Pulmonary artery endothelial cell (primary cell): Measurements from ENCODE around the gene PTPN12. TPM values are rescaled to one million over a fixed set of nuclear protein-coding genes. Genes with fewer than 3 reads are reported as not detected.
A peak's percentile ranks its signal among the peaks of the same experiment; 100 is the strongest.
"Not testable (repeated sequence)": the region's sequence is repeated elsewhere in the genome, so short reads cannot be mapped to it uniquely, and the experiment has no call there.

ENCODE experiments used
- DNase-seq: peaks from one replicate; pipeline ENCODE4 v3.0.0-alpha.2; 2011; ENCODE audit warnings: low read depth, low spot score
- total RNA-seq: library from RNA; depleted of rRNA; stranded (reverse); fragments of >200 nt; gene quantifications from 2 replicates; pipeline ENCODE4 v1.2.3, GENCODE V29; 2014

Gene PTPN12
- total RNA-seq, 1 donor from 2014 or later, result 48.2 TPM

DNA sequence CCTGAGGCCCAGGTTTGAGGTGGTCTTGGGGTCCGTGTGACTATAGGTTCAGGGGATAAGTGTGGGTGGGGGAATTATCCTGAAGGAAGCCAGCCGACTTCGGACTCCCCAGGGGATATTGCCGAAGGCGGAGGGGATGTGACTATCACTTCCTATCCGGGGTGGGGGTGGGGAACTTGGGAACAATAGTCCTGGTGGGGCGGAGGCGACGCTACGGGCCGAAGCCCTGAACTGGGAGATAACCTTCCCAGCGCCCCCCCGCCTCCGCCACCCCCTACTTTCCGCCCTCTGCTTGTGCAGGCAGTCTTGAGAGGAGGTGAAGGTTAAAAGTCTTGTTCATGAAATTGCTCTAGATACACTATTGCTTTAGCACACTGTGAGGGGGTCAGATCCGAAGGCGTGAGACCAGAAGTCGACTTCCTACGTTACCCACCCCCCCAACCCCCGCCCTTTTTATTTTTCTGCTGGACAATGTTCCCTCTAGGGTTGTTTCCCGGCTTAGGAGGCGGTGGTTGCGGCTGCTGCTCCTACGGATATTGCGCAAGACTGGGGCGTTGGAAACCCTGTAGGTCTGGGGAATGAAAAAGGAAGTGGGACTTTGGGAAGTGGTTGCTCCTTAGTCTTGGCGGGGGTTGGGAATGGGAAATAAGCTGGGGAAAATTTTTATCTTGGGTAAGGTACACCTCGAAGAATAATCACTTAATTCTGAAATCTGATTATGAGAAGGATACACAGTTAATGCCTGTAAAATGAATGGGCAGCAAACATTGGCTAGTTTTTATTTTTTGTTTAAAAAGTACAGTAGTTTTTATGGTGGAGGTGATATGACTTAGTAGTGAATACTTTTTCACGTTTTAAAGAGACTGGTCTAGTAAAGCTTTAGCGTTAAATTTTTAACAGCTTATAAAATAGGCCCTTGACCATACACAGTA, 1.5 kb downstream of the PTPN12 start:
- DNase-seq, result peak; percentile 91

DNA sequence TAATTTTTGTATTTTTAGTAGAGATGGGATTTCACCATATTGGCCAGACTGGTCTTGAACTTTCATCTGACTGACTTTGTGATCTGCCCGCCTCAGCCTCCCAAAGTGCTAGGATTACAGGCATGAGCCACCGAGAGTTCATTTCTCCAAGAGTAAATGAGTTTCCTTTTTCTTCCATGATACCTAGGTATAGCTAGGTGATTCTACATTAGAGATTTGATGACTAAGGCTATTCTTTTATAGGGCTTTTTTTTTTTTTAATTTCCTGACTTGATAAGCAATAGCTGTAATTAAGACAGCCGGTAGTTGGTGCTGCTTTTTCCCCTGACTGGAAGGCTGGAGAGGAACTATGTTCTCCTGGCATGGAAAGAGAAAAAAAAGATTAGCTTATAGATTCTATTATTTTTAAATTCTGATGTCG, 3.3 kb downstream of the PTPN12 start:
- no peak for DNase-seq

DNA sequence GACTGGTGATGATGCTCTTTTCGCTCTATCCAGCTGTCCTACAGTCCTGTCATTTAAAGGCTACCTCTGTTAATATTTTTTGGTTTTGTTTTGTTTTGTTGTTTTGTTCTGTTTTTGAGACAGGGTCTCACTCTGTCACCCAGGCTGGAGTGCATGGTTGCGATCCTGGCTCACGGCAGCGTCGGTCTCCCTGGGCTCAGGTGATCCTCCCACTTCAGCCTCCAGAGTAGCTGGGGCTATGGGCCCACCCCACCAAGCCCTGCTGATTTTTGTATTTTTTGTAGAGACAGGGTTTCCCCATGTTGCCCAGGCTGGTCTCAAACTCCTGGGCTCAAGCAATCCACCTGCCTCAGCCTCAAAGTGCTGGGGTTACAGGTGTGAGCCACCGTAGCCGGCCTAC, 3.9 kb downstream of the PTPN12 start:
- not testable (repeated sequence) for DNase-seq

DNA sequence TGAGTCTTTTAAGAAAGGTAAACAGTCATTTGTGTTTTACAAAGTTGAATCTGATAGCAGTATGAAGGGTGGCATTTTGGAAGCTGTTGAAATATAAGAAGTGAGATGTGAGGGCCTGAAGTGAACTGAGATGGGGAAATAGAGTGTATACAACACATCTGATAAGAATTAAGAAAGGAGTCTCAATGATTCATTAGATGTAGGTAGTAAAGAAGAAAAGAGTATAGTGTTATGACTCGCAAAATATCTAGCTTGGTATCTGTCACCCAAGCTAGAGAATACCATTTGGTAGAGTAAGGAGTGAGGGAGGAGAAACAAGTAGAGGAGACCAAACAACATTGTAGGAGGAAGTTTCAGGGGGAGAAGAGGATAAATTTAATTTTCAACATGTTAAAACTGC, 5.3 kb downstream of the PTPN12 start:
- DNase-seq, result no peak

DNA sequence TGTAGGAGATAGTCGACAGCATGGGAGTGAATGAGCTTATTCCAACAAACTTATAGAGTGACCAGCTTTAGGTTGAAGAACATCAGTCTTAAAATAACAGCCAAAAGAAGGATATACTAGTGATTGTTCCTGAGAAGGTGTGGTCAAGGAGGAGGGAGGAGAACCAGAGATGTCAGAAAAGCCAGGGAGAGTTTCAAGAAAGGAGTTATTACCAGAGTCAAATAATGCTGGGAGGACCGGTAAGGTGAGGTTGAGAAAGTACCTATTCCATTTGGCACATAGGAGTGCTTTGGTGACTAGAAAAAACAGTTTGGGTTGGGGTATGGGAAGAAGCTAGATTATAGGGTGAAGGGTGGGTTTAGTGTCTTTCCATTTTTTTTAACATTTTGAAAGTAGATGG, 5.8 kb downstream of the PTPN12 start:
- no peak for DNase-seq

DNA sequence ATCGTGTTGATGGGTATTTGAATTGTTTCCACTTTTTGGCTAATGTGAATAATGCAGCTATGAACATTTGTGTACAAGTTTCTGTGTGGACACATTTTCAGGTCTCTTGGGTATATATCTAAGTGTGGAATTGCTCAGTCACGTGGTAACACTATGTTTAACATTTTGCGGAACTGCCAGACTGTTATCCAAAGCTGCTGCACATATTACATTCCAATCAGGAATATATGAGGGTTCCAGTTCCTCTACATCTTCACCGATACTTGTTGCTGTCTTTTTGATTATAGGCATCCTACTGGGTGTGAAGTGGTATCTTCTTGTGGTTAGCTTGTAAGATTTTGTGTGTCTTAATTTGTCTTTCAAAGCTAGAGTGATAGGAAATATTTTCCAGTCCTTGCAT, 6.8 kb downstream of the PTPN12 start:
- no peak for DNase-seq

DNA sequence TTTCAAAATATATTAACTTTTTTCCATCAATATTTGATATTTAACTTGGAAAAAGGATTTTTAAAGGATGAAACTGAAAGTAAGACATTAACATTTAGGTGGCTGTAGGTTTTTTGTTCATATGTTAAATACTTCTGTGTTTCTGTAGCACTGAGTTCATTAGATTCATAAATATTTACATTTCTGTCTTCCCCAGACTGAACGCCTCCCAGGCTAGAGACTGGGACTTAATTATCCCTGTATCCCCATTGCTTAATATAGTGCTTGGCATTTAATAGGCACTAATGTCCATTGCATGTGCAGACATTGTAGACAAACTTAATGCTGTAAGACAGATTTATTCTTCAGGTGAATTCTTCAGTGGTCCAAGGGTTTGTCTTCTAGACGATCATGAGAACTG, 7.4 kb downstream of the PTPN12 start:
- DNase-seq, result no peak

DNA sequence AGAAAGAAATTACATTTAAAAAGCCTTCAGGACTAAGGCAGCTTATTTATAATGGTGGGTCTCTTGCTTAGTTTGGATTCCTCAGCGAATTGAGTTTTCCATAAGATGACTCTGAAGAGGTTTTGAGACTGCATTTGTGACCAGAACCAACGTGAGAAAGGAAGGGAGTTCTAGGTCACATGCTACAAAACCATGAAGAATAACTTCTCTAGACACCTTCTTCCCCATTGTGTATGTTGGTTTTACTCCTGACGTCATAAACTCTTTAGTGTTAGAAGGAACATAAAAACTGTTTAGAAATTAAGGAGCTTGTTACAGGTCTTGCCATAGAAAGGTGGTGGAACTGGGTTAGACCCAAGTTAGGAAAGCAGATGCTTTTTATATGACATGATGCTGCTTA, 11.1 kb downstream of the PTPN12 start:
- no peak for DNase-seq

DNA sequence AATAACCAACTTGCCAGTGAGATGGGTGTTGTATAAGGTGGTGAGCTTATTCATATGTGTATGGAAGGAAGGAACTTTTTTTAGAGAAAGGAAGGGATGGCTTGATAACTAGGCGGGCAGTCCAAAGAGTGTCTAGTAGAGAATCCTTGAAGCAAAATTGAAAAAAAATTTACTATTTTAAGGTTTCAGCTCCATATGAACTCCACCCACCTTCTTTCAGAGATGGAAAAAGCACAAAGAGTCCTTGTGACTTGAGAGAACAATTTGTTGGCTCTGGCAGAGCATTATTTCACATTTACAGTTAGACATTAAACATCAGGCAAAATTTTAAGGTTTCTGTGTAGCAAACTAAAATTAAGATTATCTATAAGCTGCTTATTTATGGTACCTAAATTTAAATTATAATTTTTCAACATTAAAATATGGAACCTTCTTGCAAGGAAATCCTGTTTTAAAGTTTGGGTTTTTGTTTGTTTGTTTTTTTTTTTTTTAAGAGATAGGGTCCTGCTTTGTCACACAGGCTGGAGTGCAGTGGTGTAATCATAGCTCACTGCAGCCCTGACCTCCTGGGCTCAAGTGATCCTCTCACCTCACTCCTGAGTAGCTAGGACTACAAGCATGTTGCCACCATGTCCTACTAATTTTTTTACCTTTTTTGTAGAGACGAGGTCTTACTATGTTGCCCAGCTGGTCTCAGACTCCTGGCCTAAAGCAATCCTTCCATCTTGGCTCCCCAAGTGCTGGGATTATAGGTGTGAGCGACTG, 12.2 kb downstream of the PTPN12 start:
- DNase-seq, result no peak

DNA sequence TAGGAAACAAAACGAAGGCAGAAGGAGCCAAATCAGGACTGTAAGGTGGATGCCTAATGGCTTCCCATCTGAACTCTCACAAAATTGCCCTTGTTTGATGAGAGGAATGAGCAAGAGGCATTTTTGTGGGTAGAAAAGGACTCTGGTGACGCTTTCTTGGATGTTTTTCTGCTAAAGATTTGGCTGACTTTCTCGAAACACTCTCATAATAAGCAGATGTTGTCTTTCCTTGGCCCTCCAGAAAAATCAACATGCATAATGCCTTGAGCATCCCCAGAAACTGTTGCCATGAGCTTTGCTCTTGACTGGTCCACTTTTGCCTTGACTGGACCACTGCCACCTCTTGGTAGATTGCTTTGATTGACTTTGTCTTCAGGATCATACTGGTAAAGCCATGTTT, 13.5 kb downstream of the PTPN12 start:
- DNase-seq, result no peak

DNA sequence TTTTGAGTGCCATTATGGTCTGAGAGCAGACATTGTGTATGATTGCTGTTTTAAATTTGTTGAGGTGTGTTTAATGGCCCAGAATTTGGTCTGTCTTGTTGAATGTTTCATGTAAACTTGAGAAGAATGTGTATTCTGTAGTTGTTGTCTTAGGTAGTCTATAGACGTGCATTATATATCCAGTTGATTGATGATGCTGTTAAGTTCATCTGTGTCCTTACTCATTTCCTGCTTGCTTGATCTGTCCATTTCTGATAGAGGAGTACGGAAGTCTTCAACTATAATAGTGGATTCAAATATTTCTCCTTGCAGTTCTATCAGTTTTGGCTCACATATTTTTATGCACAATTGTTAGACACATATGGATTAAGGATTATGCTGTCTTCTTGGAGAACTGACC, 16.0 kb downstream of the PTPN12 start:
- no peak for DNase-seq

DNA sequence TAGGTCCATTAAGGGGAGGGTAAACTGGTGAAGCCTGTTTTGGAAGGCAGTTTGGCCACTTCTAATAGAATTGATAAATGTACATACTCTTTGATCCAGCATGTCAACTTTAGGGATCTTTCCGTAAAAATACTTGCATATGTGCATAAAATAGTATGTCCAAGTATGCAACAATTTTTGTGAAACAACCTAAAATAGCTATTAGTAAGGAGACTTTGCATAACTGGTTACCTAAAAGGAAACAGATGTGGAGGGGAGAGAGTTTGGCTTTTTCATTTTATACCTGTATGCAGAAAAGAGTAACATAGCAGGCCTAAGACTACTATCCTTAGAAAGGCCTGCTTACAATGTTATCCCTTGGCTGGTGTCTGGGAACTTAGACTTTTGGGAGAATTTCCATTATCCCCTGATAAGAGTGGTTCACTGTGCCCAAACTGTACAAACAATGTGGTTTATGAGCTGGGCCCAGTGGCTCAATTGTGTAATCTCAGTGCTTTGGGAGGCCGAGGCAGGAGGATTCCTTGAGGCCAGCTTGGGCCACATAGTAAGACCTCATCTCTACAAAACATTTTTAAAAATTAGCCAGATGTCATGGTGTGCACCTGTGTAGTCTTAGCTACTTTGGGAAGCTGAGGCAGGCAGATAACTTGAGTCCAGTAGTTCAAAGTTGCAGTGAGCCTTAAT, 21.3 kb downstream of the PTPN12 start:
- DNase-seq, result no peak

DNA sequence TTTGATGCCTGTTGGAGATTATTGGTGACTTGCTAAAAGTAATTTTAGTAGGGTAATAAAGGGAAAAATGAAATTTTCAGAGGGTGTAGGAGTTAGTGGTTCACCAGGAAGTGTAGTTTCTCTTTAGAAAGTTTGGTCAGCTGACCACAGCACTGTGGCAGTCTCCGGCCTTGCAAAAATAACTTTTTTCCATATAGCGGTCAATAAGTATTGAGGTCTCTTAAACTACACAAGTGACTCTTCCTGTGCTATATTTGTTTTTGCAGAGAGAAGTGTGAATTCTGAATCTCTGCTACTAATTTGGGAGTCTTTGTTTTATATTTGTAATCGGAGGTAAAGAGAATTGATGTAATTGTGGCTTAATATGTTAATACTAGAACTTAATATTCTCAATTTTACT, 24.3 kb downstream of the PTPN12 start:
- no peak for DNase-seq

DNA sequence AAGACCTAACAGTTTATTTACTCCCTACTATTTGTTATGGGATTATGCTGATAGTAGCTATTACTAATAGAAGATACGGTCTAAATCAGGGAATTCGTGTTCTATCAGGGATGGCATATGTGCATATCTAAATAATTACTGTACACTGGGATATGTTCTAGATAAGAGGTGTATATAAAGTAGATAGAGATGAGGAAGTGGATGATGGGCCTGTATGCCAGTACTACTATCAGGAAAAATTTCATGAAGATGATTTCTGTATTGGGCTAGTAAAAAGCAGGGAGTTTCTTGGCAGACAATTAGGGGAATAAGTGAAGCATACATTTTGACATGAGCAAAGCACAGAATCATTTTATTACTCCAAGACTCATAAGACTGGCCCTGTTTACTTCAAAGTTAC, 26.2 kb downstream of the PTPN12 start:
- no peak for DNase-seq

DNA sequence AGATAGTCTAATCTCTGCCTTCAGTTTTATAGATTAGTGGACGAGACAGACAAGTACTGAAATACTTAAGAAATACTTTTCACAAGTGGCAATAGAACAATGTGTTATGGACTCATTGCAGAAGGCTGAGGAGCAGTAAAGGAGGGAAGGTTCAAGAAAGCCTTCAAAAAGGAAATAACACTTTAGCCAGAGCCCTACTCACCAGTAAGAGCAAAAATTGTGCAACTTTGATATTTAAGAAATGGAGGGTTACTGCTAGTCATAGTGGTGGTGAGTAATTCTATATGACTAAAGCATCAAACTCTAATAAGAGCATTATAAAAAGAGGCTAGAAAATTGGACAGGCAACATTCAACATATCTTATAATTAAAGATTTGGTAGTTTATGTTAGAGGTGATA, 28.8 kb downstream of the PTPN12 start:
- no peak for DNase-seq

DNA sequence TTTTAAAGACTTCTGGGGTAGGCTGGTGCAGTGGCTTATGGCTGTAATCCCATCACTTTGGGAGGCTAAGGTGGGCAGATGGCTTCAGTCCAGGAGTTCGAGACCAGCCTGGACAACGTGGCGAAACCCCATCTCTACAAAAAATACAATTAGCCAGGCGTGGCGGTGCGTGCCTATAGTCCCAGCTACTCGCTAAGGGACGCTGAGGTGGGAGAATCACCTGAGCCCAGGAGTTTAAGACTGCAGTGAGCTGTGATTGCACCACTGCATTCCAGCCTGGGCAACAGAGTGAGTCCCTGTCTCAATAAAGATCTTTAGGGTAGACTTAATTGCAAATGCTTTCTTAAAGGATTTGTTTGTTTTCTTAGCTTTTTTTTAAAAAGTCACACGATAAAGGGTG, 29.3 kb downstream of the PTPN12 start:
- DNase-seq, result no peak

DNA sequence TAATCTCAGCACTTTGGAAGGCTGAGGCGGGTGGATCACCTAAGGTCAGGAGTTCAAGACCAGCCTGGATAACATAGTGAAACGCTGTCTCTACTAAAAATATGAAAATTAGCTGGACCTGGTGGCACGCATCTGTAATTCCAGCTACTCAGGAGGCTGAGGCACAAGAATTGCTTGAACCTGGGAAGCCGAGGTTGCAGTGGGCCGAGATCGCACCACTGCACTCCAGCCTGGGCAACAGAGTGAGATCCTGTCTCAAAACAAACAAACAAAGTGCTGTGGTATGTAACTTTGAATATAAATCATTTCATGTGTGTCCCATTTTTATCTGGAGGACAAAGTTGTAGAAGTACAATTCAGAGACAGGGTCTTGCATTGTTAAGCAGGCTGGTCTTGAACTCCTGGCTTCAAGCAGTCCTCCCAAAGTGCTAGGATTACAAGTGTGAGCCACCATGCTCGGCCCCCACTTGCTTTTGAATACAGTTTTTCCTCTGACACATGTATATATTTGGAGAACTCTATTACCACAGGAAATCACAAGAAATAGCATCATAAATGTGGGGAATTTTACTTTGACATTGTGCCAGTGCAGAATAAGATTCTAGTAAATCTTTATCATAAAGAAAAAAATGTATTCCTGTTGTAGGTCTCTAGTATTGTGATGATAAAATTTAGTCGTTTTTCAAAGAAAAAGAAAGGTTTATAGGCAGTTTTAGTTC, 32.6 kb downstream of the PTPN12 start:
- peak; percentile 8 for DNase-seq

DNA sequence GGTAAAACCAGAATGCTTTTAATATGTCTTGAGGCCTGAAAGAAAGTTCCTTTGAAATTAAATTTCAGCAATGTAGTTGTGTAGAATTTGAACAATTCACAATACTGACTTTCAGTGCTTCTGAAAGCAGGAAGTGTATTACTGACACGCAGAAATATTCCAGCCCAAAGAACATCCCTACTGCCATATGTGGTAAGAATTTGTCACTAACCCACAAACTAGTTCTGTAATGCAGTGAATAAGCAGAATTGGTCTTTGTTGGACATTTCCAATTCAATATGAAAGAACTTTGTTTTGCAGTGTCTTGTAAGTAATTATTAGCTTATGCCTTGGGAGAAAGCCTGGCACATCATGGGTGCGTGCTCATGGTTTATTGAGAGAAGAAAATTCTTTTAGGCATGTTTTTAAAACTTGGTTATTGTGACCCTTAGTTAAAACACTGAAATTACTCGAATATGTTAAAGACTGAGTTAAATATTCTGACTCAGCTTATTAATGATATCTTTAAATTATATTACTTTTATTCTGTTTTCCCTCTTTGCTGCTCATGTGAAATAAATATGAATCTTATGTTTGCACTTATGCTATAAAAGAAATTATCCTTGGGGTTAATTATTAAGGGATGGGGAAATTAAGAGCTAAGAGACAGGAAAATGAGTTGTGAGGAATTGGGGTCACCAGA, 33.4 kb downstream of the PTPN12 start:
- peak; percentile 5 for DNase-seq

DNA sequence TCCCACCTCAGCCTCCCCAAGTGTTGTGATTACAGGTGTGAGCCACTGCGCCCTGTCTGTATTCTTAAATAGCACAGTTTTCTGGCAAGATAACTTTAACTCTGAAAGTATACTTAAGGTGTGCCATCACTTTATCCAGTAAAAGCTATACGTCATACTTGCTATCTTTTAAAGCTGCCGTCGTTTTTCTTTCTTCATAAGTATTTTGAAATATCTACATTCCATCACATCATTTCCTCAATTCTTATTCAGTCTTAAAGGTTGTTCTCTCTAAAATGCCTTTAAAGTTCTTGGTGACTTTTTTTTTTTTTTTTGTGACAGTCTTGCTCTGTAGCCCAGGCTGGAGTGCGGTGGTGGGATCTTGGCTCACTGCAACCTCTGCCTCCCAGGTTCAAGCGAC, 34.7 kb downstream of the PTPN12 start:
- DNase-seq, result no peak

DNA sequence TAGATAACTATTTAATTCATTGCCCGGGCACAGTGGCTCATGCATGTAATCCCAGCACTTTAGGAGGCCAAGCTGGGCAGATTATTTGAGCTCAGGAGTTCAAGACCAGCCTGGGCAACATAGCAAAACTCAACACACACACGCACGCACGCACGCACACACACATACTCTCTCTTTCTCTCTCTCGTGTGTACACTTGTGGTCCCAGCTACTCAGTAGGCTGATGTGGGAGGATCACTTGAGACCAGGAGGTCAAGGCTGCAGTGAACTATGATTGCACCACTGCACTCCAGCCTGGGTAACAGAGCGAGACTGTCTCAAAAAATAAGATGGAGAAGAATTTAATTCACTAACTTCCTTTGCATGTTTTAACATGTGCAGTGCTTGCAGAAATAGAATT, 38.1 kb downstream of the PTPN12 start:
- DNase-seq, result no peak

DNA sequence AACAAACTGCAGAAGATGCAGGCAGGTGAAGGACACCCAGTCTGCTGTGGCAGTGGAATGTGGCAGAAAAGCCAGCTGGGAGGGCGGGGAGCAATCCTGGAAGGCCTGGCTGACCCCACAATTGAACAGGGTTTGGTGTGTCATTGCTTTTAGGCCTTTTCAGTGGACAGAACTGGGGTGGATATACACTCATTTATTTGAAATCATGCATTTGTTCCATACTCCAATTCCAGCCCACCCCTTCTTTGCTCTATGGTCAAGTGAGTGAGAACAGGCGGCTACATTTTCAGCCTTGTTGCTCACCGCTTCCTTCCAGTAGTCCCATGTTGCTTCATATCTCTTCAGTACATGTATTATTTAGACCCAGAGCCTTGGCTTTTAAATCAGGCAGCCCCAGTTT, 39.8 kb downstream of the PTPN12 start:
- DNase-seq, result no peak
